OCI-LY3 (cell line): Measurements from ENCODE around the gene RAP2A.

Experiments used
- H2AFZ ChIP-seq: fragments of 200-600, 300-600 bp; shearing (Covaris generic); 2 replicates; pipeline ENCODE4 v1.6.0; 2014; ENCODE audit warnings: antibody characterized with exemption, low read depth, low read length
- H3K27ac ChIP-seq: fragments of 200-600, 300-600 bp; sonication (generic); 2 replicates; pipeline ENCODE4 v1.5.1; 2014; ENCODE audit warnings: mild to moderate bottlenecking, low read length, moderate library complexity, mixed read lengths
- H3K27me3 ChIP-seq: fragments of 200-600, 300-600 bp; sonication (generic); 2 replicates; pipeline ENCODE4 v1.6.1; 2014; ENCODE audit warnings: low read depth, low read length, mixed read lengths
- H3K36me3 ChIP-seq: fragments of 200-600, 300-600 bp; sonication (generic); replicated peaks from 2 replicates; pipeline ENCODE3; 2014; ENCODE audit warnings: low read depth, low read length, mixed read lengths
- H3K4me1 ChIP-seq: fragments of 300-600, 200-600 bp; sonication (generic); 2 replicates; pipeline ENCODE4 v1.6.1; 2014; ENCODE audit warnings: low read length, mixed read lengths
- H3K4me2 ChIP-seq: fragments of 200-600, 300-600 bp; sonication (generic); 2 replicates; pipeline ENCODE4 v1.6.1; 2014; ENCODE audit warnings: low read length, mixed read lengths
- H3K4me3 ChIP-seq: fragments of 300-600, 200-600 bp; sonication (generic); 2 replicates; pipeline ENCODE4 v1.5.1; 2014; ENCODE audit warnings: antibody characterized with exemption, mild to moderate bottlenecking, low read length, moderate library complexity
- H3K79me2 ChIP-seq: fragments of 300-600, 200-600 bp; shearing (Covaris generic); 2 replicates; pipeline ENCODE4 v1.6.1; 2014; ENCODE audit warnings: mild to moderate bottlenecking, low read length, mixed read lengths
- H3K9ac ChIP-seq: fragments of 300-600, 200-600 bp; shearing (Covaris generic); 2 replicates; pipeline ENCODE4 v1.6.0; 2014; ENCODE audit warnings: mild to moderate bottlenecking, low read length, moderate library complexity
- H3K9me3 ChIP-seq: fragments of 200-600, 300-600 bp; shearing (Covaris generic); 2 replicates; pipeline ENCODE4 v1.6.1; 2014; ENCODE audit warnings: low read length, mixed read lengths; ENCODE audit not compliant: insufficient read depth
- H4K20me1 ChIP-seq: fragments of 200-600, 300-600 bp; sonication (generic); 2 replicates; pipeline ENCODE4 v1.6.1; 2016; ENCODE audit warnings: low read length, mixed read lengths; ENCODE audit not compliant: insufficient read depth
- EZH2phosphoT487 ChIP-seq: fragments of 200-600 bp; shearing (Covaris generic); IDR thresholded peaks from 2 replicates; pipeline ENCODE4 v1.6.1; 2018; ENCODE audit warnings: antibody characterized with exemption, mixed run types, low read depth
- TF ChIP-seq, protein P1 (sequence below): fragments of 200-600, 300-600 bp; sonication (generic); IDR thresholded peaks from 2 replicates; pipeline ENCODE4 v1.5.1; 2014; ENCODE audit warnings: antibody characterized with exemption, low read length, low read depth

RAP2A gene

DNA sequence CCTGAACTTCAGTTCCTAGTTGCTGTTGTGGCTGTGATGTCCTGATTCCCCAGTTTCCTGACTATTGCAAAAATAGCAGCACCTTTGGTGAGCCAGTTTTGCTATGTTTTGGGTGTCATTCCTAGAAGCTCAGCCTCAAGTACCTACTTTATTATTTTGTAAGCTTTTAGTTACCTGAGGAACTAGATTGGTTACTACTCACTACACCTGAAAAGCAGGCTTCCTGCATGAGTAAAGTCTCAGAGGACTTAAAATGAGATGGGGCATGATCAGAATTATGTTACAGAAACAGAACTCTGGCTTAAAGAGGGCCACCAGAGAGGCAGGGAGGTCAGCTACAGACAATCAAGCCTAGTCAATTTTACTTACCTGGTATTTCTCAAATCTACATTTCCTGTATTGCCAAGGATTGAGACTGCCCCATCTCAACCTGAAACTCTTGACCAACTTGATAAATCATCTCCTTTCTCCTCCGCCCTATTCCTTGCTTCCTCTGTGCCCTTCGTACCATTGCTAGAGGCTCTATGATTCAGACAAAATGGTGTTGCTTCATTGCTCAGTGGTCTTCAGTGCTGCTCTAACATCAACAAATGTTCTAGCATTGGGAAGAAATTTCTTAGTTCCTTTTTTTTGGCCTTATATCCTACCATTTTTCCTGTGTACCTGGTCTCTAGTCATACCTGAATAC lies 58.9 kb downstream of the RAP2A start:
- Histone ChIP-seq H3K27me3 (no peaks in the 10 kb centered on the region), H3K4me3 (no peak overlapping the region), H2AFZ (no peak overlapping the region), H3K4me2 (no peak overlapping the region), H3K4me1 (no peaks in the 10 kb centered on the region), H3K36me3 (no peaks in the 10 kb centered on the region), H3K79me2 (no peaks in the 10 kb centered on the region), H3K9ac (no peak overlapping the region), H3K27ac (no peak overlapping the region), H4K20me1 (no peaks in the 10 kb centered on the region), H3K9me3 (no peaks in the 10 kb centered on the region)
- no peak for TF ChIP-seq EZH2phosphoT487
- TF ChIP-seq, protein P1, sequence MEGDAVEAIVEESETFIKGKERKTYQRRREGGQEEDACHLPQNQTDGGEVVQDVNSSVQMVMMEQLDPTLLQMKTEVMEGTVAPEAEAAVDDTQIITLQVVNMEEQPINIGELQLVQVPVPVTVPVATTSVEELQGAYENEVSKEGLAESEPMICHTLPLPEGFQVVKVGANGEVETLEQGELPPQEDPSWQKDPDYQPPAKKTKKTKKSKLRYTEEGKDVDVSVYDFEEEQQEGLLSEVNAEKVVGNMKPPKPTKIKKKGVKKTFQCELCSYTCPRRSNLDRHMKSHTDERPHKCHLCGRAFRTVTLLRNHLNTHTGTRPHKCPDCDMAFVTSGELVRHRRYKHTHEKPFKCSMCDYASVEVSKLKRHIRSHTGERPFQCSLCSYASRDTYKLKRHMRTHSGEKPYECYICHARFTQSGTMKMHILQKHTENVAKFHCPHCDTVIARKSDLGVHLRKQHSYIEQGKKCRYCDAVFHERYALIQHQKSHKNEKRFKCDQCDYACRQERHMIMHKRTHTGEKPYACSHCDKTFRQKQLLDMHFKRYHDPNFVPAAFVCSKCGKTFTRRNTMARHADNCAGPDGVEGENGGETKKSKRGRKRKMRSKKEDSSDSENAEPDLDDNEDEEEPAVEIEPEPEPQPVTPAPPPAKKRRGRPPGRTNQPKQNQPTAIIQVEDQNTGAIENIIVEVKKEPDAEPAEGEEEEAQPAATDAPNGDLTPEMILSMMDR = no peak

DNA sequence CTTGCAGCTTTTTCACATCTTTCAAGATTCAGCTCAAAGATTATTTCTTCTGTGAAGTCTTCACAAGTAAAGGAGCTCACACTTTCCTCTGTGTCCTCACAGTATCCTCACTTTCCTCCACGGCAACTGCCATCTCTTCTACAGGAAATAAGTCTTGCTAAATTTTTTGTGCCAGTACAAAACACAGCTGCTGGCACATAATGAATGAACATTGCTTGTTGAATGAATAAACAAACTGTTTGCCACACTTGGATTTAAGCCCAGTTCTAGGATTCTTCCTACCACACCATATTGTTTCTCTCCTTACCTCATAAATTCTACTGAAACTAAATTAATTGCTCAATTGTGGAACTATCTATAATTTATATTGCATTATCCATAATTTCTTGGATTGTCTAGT lies 59.5 kb downstream of the RAP2A start:
- H3K4me3 ChIP-seq = no peak overlapping the region
- no peak overlapping the region for H3K4me2 ChIP-seq
- no peaks in the 10 kb centered on the region for H3K79me2 ChIP-seq
- H3K9me3 ChIP-seq = no peaks in the 10 kb centered on the region
- no peaks in the 10 kb centered on the region for H3K27me3 ChIP-seq
- H3K36me3 ChIP-seq = no peaks in the 10 kb centered on the region
- no peaks in the 10 kb centered on the region for H3K4me1 ChIP-seq
- H3K9ac ChIP-seq = no peak overlapping the region
- no peaks in the 10 kb centered on the region for H4K20me1 ChIP-seq
- H2AFZ ChIP-seq = no peak overlapping the region
- no peak overlapping the region for H3K27ac ChIP-seq
- TF ChIP-seq, protein P1 = no peak
- no peak for TF ChIP-seq EZH2phosphoT487

DNA sequence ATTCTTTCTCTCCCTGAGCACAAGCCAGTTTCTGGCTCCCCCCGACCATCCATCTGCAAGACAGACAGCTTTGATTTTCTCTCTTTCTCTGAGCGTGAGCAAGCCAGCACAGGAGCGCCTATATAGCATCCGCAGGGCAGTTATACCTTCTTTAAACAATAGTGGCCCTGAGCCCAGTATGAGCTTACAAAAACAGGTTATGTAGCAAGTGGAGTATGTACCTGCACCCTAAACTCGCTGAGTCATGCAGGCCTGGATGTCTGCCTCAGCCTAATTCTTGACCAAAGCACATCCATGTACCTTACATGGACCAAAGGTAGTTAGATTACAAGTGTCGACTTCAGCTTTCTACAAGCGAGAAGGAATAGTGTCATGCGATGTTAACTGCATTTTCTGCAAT lies 61.7 kb downstream of the RAP2A start:
- no peaks in the 10 kb centered on the region for H3K36me3 ChIP-seq
- H3K27ac ChIP-seq = no peak overlapping the region
- no peaks in the 10 kb centered on the region for H3K4me1 ChIP-seq
- no peak overlapping the region for H3K9ac ChIP-seq
- no peak for TF ChIP-seq EZH2phosphoT487
- TF ChIP-seq, protein P1 = no peak
- no peak overlapping the region for H3K4me2 ChIP-seq
- no peaks in the 10 kb centered on the region for H4K20me1 ChIP-seq
- H3K9me3 ChIP-seq = no peaks in the 10 kb centered on the region
- no peak overlapping the region for H2AFZ ChIP-seq
- H3K4me3 ChIP-seq = no peak overlapping the region
- H3K27me3 ChIP-seq = no peaks in the 10 kb centered on the region
- H3K79me2 ChIP-seq = no peaks in the 10 kb centered on the region

DNA sequence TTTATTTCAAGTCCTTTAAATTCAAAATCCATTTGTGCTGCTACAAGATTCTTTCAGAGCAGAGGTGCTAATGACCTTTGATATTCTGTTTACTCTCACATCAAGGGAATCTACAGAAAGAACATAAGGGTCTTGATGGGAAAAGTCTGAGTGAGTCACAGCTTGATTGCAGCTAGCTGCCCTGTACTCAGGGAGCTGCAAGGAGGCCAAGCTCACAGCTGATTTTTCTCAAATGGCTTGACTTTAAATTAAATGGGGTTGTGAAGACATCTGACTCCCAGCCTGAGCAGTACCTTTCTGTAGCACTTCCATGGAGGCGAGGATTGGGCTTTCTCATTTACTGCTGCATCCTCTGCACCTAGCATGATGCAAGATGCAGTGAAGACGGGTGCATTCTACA lies 62.5 kb downstream of the RAP2A start:
- Histone ChIP-seq H3K4me3 (no peak overlapping the region), H4K20me1 (no peaks in the 10 kb centered on the region), H3K4me2 (no peak overlapping the region), H3K9ac (no peak overlapping the region), H3K36me3 (no peaks in the 10 kb centered on the region), H2AFZ (no peak overlapping the region), H3K4me1 (no peaks in the 10 kb centered on the region), H3K27me3 (0 out of 2 replicates have a peak, but pooled peaks cover 1% of the 10 kb centered on the region), H3K27ac (no peak overlapping the region), H3K9me3 (no peaks in the 10 kb centered on the region), H3K79me2 (no peaks in the 10 kb centered on the region)
- TF ChIP-seq EZH2phosphoT487 = no peak
- TF ChIP-seq, protein P1 = no peak
